Panc1 (cell line): ENCODE results near the gene NPIPB6.

Experiments used
- CTCF ChIP-seq: fragments of 450-650 bp; IDR thresholded peaks from 2 replicates; pipeline ENCODE4 v1.5.1; 2017; ENCODE audit warnings: mild to moderate bottlenecking
- REST ChIP-seq, 2 experiments: IDR thresholded peaks; 2 replicates each; pipeline ENCODE4 v1.6.1; 2011 to 2012; ENCODE audit warnings: low read depth in 2 of 2, control low read depth in 1 of 2, low read length in 1 of 2, mild to moderate bottlenecking in 1 of 2, moderate library complexity in 1 of 2; ENCODE audit not compliant: insufficient read depth in 1 of 2

DNA sequence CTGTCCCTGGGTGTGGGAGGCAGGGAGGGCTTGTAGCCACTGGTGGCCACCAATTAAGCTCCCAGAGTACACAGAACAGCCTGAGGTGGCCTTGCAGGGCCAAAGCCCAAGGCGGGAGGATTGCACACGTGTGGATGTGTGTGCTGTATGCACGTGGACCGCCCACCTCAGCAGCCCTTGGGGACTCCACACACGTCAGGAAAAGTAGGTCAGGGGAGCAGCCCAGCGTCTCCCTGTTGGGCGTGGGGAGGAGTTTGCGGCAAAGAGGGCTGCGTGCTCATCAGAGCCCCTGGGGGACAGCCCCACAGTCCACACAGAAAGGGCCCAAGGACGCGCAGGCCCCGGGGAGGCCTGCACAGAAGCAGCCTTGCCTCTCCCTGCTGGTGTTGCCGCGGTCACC, 51.4 kb downstream of the NPIPB6 start:
- TF ChIP-seq REST (IDR thresholded peaks at IDR 0.05; ENCODE audit: insufficient read depth in 1 of 2, low read depth in 2 of 2, low read length in 1 of 2) (no peak), CTCF (no peak)
